Gastroesophageal sphincter (tissue), 4 donors: ENCODE measurements around the gene EFEMP2. TPM values are rescaled to one million over a fixed set of nuclear protein-coding genes. Genes with fewer than 3 reads are reported as not detected.

Source experiments
- ATAC-seq: fragments of 150-250 bp; one replicate; pipeline ENCODE4 v1.9.1; 2016; ENCODE audit warnings: mild to moderate bottlenecking, moderate library complexity
- H3K27ac ChIP-seq, 4 donors: fragments of 200-600 bp; sonication (generic) in 3 of 4; 1 replicate in 3 of 4; 2 replicates in 1 of 4; pipeline ENCODE4 v1.5.1; 2016 to 2019
- H3K27me3 ChIP-seq: fragments of 200-600 bp; sonication (generic); one replicate; pipeline ENCODE4 v1.5.1; 2019
- H3K36me3 ChIP-seq, 2 donors: fragments of 200-600 bp; sonication (generic); one replicate each; pipeline ENCODE4 v1.5.1; 2019; ENCODE audit warnings: control low read depth in 1 of 2
- H3K4me1 ChIP-seq, 3 donors: fragments of 200-600 bp; sonication (generic); 1 replicate in 2 of 3; 2 replicates in 1 of 3; pipeline ENCODE4 v1.5.1; 2016 to 2019; ENCODE audit warnings: control low read depth in 2 of 3
- H3K4me3 ChIP-seq, 2 donors: fragments of 200-600 bp; sonication (generic); one replicate each; pipeline ENCODE4 v1.5.1; 2019; ENCODE audit warnings: mild to moderate bottlenecking in 1 of 2, moderate library complexity in 1 of 2
- H3K9me3 ChIP-seq, 3 donors: fragments of 200-600 bp; sonication (generic); one replicate each; pipeline ENCODE4 v1.5.1; 2017 to 2019; ENCODE audit warnings: control low read depth in 2 of 3
- CTCF ChIP-seq, 4 experiments: fragments of 200-600 bp in 2 of 4; fragments of 450-650 bp in 2 of 4; sonication (generic) in 1 of 4; IDR thresholded peaks; one replicate each; pipeline ENCODE4 v1.5.1; 2017 to 2019; ENCODE audit warnings: antibody characterized with exemption in 4 of 4, mild to moderate bottlenecking in 2 of 4, moderate library complexity in 2 of 4
- EP300 ChIP-seq: sonication (generic); formaldehyde crosslinking; IDR thresholded peaks from one replicate; pipeline ENCODE4 v1.6.1; 2017; ENCODE audit warnings: antibody characterized with exemption, mild to moderate bottlenecking
- POLR2A ChIP-seq, 2 donors: fragments of 450-650 bp; IDR thresholded peaks; one replicate each; pipeline ENCODE4 v1.6.1; 2017; ENCODE audit warnings: antibody characterized with exemption in 2 of 2, mild to moderate bottlenecking in 2 of 2, moderate library complexity in 1 of 2
- POLR2AphosphoS5 ChIP-seq: sonication (generic); formaldehyde crosslinking; IDR thresholded peaks from one replicate; pipeline ENCODE4 v1.6.1; 2017; ENCODE audit warnings: antibody characterized with exemption
- WGBS, 2 donors: methylation state at CpG; one replicate each; pipeline ENCODE4 v1.1.5; 2018; ENCODE audit warnings: low coverage in 1 of 2; 5-methylcytosine and 5-hydroxymethylcytosine counted together
- total RNA-seq, 4 donors: library from RNA; depleted of rRNA; stranded (reverse); fragments of >200 nt; gene quantifications; one replicate each; pipeline ENCODE4 v1.1.0, GENCODE V29; 2016

EFEMP2 gene
- total RNA-seq, 4 donors from 2014 or later: 55.6 to 92.8 (median 81.2) TPM

DNA sequence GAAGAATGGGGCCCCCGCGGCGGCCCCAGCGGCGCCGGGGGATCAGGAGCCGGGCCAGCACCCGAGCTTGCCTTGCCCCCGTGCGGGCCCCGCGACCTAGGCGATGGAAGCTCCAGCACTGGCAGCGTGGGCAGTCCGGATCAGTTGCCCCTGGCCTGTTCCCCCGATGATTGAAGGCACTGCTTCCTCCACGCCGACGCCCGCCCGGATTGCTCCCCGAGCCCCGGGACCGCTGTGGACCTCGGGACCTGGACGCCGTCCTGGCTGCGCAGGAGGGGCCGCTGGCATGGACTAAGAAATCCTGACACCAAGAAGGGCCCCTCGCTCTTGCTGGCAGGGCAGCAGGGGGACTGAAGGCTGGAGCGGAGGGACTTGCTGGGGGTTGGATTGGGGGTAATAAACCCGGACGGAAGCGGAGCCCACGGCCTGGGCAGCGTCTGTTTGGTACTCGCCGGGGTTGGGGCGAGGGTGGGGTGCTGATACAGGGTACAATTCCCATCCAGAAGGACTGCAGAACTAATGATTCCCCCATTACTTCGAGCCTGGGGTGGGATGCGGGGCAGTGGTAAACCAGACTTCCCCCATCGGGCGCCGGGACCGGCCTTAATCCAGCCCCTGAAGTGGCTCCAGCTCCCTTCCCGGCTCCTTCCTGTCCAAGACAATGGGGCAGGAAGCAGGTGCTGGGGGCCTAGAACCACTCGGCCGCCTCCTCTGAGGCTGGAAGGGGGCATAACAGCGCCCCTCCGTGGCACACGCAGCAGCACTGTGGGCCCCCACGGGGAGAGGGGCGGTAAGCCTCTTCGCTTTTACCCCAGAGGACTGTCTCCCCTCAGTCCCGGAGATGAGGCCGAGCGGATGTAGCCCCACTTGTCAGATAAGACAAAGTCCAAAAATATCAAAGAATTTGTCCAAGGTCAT lies 18.9 kb upstream of the EFEMP2 start:
- Histone ChIP-seq H3K27me3 (no peaks in the 10 kb centered on the region), H3K36me3 (peaks cover 0 to 7% of the 10 kb centered on the region in 2 donors), H3K4me1 (peaks cover 0 to 74% (median 38%) of the 10 kb centered on the region in 3 donors), H3K9me3 (no peaks in the 10 kb centered on the region), H3K4me3 (peak overlapping the region; percentile 48 to 86), H3K27ac (peak overlapping the region; percentile 82 to 99 (median 95))
- 5% methylated on average over 11 of the region's 57 CpGs; no CpG with 5 or more reads in 1 of the 2 donors for WGBS, 2 donors
- ATAC-seq: no peak
- no peak for TF ChIP-seq POLR2AphosphoS5
- TF ChIP-seq CTCF (IDR thresholded peaks at IDR 0.05): peak in 2 of 4 experiments; percentile 3 to 48
- TF ChIP-seq POLR2A (IDR thresholded peaks at IDR 0.05): peak in 1 of 2 donors; percentile 17
- TF ChIP-seq EP300: no peak

DNA sequence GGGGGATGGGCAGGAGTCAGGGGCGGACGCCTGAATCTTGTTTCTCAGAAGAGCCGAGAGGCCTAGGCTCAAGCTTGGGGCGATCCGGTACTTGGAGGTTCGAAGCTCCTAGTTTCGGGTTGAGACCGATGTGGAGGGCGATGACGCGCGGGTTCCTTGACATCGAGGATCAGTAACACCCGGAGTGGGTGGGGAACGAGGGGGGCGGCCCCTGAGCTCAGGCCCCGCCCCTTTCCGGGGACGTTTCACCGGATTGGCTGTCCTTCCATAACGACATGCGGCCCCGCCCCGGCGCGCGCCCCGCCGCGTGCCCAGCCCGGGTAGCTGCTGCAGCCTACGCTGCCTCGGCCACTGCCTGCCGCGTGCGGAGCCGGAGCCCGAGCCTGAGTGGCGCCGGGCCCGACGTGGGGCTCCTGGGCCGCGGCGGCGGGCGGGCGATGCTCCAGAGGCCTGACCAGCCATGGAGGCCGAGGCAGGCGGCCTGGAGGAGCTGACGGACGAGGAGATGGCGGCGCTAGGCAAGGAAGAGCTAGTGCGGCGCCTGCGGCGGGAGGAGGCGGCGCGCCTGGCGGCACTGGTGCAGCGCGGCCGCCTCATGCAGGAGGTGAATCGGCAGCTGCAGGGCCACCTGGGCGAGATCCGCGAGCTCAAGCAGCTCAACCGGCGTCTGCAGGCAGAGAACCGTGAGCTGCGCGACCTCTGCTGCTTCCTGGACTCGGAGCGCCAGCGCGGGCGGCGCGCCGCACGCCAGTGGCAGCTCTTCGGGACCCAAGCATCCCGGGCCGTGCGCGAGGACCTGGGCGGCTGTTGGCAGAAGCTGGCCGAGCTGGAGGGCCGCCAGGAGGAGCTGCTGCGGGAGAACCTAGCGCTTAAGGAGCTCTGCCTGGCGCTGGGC lies 18.0 kb upstream of the EFEMP2 start, which contains the start of gene CCDC85B:
Gene CCDC85B, plus strand, starts transcription at position 350 of the 895 bp plus-strand sequence. Its CDS starts 111 bp downstream, at position 461.
- Histone ChIP-seq H3K27ac (peak within 1 kb of the TSS; percentile 92 to 99 (median 98)), H3K27me3 (no peaks in the 10 kb centered on the region), H3K4me3 (peak within 1 kb of the TSS; percentile 48 to 86), H3K9me3 (no peaks in the 10 kb centered on the region), H3K4me1 (peaks cover 0 to 78% (median 38%) of the 10 kb centered on the region in 3 donors), H3K36me3 (peaks cover 0 to 15% of the 10 kb centered on the region in 2 donors)
- TF ChIP-seq POLR2AphosphoS5: peak; percentile 94
- TF ChIP-seq POLR2A (IDR thresholded peaks at IDR 0.05): peak; percentile 98 to 99
- TF ChIP-seq CTCF (IDR thresholded peaks at IDR 0.05): peak in 2 of 4 experiments; percentile 49
- no peak for TF ChIP-seq EP300
- 0 to 3% methylated on average over 2 to 7 of the region's 94 CpGs for WGBS, 2 donors
- ATAC-seq: peak; percentile 83

- Histone ChIP-seq H3K4me1 (peaks cover 0 to 78% (median 40%) of the 10 kb centered on the region in 3 donors), H3K27me3 (no peaks in the 10 kb centered on the region), H3K9me3 (no peaks in the 10 kb centered on the region), H3K4me3 (peak within 1 kb of the TSS; percentile 46 to 76), H3K27ac (peak within 1 kb of the TSS; percentile 92 to 99 (median 98)), H3K36me3 (peaks cover 0 to 32% of the 10 kb centered on the region in 2 donors)
- WGBS, 2 donors: 0% methylated on average over 11 to 12 of the region's 57 CpGs
- no peak for TF ChIP-seq EP300
- peak; percentile 88 to 96 (median 90) for TF ChIP-seq CTCF (IDR thresholded peaks at IDR 0.05)
- peak; percentile 90 for TF ChIP-seq POLR2AphosphoS5
- TF ChIP-seq POLR2A (IDR thresholded peaks at IDR 0.05): peak; percentile 87 to 94
- peak; percentile 83 for ATAC-seq
Observed at GRCh38 chr11:65888163-65888814, 15.7 kb upstream of the EFEMP2 start, which contains the start of gene FIBP. Gene FIBP (minus strand): TSS chr11:65888471. CDS start chr11:65888418, 53 bp downstream.

DNA sequence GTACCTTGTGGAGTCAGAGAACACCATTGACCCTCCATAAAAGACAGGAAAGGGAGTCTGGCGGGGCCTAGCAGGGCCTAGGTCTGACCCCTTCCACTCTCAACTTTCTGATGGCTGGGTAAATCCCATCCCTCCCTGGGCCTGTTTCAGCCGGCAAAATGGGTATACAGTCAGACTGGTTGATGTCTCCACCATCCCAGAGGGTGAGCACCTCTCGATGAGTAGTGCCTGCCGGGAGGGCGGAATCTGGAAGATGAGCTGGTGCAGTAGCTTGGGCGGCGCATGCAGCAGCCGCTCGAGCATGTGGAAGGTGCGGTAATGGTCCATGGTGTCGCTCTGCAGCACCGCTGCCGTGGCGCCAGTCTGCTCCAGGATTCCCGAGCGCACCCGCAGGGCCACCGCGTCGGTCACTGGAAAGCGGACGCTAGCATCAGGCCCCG lies 15.1 kb upstream of the EFEMP2 start:
- no peak for ATAC-seq

More for the DNA sequence above, 15.1 kb upstream of the EFEMP2 start:
- H3K27ac ChIP-seq: peak overlapping the region; percentile 71 to 99 (median 95)
- H3K4me1 ChIP-seq: peaks cover 0 to 73% (median 35%) of the 10 kb centered on the region in 3 donors
- WGBS, 2 donors: 0 to 14% methylated on average over 1 to 13 of the region's 23 CpGs
- no peaks in the 10 kb centered on the region for H3K27me3 ChIP-seq
- no peaks in the 10 kb centered on the region for H3K9me3 ChIP-seq
- TF ChIP-seq POLR2AphosphoS5 (no peak), EP300 (no peak), POLR2A (IDR thresholded peaks at IDR 0.05) (no peak), CTCF (IDR thresholded peaks at IDR 0.05) (no peak)
- H3K36me3 ChIP-seq: peaks cover 0 to 38% of the 10 kb centered on the region in 2 donors
- peak overlapping the region; percentile 46 to 76 for H3K4me3 ChIP-seq
